RPMI8226 (cell line): ENCODE results near the gene SURF4.
"Not testable (repeated sequence)": the region's sequence is repeated elsewhere in the genome, so short reads cannot be mapped to it uniquely, and the experiment has no call there.

Source experiments
- DNase-seq: peaks from one replicate; pipeline ENCODE4 v3.0.0-alpha.2; 2015

The SURF4 gene

GRCh38 chr9:133397370-133397769 is 21.5 kb upstream of the SURF4 start:
- DNase-seq = no peak

GRCh38 chr9:133396952-133397351 is 21.1 kb upstream of the SURF4 start:
- DNase-seq = peak; percentile 59

DNA sequence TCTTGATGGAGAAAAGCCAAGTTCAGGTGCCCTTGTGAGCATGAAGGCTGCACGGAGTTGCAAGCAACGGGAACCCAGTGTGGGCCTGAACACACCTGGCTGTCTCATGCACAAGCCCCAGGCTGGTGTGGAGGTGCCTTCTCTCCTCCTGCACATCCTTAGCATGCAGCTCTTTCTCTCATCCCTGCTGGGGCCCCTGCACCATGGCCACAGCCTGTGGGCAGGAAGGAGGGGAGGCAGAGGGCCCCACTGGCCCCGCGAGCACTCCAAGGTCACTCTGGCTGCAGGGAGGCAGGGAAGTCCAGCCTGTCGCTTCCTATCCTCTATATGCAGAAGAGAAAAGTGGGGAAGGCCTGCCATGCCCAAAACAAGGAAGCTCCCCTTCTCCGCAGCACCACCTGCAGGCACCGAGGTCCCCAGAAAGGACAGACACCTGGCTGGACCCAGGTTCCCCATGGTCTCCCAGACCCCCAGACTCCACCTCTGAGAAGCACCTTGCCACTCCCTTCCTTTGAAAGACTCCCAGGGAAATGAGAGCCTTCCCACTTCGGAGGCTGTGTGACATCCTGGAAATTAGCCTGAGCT is 18.9 kb upstream of the SURF4 start:
- DNase-seq = no peak

DNA sequence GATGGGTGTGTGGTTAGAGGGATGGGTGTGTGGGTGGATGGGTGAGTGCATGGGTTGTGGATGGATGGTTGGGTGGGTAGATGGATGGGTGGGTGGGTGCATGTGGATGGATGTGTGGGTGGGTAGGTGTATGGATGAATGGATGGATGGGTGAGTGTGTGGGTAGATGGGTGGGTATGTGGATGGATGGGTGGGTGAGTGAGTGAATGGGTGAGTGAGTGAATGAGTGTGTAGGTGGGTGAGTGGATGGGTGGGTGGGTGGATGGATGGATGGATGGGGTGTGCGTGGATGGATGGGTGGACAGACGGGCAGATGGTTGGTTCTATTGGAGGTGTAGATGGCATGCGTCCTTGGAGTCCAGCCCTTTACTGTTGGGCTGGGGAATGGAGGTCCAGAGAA is 17.5 kb upstream of the SURF4 start:
- DNase-seq = no peak

GRCh38 chr9:133392308-133392707 is 16.4 kb upstream of the SURF4 start:
- not testable (repeated sequence) for DNase-seq

DNA sequence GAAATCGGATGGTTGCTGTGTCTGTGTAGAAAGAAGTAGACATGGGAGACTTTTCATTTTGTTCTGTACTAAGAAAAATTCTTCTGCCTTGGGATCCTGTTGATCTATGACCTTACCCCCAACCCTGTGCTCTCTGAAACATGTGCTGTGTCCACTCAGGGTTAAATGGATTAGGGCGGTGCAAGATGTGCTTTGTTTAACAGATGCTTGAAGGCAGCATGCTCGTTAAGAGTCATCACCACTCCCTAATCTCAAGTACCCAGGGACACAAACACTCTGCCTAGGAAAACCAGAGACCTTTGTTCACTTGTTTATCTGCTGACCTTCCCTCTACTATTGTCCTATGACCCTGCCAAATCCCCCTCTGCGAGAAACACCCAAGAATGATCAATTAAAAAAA is 15.6 kb upstream of the SURF4 start:
- not testable (repeated sequence) for DNase-seq

DNA sequence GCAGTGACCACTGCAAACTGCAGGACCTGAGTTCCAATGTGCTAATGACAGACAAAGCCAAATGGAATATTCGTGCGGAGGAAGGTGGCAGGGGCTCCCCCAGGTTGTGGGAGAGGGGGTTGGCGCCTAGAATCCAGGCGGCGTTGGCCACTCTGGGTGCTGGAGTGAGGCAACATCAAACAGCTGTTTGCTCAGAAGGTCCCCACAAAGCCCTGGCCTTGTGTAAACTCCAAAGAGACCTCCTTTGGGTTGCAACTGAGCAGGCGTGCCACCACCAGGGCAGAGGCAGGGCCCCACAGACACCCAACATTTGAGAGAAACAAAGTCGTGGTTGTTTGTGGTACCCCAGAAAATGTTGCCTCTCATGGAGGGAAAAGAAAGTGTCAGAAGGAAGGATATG is 14.9 kb upstream of the SURF4 start:
- DNase-seq = no peak

GRCh38 chr9:133389562-133389961 is 13.7 kb upstream of the SURF4 start:
- no peak for DNase-seq

DNA sequence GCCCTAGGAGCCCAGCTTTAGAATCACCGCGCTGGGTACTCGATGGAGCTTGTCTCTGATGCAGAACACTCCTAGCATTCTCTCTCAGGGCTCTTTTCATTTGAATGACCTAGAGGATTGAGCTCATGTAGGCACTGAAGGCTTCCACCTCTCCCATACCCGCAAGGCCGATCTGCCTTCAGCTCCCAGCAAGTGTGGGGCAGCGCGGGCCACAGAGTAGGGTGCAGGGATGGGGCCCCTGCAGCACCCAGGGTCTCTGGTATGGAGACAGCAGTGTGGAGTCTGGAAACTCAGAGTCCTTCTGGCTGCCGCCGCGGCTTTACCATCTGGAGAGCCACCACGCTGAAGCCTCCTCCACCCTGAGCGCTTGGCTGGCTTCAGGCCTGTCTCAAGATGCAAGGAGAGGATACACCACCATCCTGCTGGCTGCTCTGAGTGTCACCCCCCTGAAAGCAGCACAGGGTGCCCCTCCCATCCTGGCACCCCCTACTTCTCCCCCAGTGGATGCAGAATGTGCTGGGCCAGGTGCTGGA is 13.2 kb upstream of the SURF4 start:
- no peak for DNase-seq

DNA sequence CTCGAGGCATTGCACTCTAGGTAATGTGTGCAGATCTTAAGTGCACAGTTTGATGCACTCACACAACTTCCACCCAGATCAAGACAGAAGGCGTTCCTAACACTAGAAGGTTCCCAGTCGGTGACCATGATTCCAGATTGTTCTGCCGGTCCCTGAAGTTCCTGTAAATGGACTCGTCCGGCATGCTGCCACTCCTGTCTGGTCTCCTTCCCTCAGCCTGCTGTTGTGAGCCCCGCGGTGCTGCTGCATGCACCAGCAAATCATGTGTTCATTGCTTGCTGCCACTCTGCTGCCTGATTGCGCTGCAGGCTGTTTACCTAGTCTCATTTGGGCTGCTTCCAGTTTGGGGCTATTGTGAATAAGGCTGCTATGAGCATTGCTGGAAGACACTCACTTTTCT is 11.8 kb upstream of the SURF4 start:
- peak; percentile 1 for DNase-seq

GRCh38 chr9:133386338-133386737 is 10.5 kb upstream of the SURF4 start:
- DNase-seq = no peak

DNA sequence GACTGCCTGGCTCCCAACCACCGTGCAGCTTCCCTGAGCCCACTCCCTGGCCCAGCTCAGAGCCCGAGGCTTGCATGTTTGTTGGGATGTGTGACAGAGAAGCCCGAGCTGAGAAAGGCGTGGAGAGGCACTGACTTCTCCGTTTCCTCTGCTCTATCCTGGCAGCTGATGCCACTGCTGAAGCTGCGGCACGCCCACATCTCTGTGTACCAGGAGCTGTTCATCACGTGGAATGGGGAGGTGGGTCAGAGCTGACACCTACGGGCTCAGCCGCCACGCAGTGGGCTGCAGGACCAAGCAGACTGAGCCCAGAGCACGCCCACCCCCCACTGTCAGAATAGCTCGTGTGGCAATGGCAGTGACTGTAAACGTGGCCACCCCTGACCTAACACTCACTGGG is 9.6 kb upstream of the SURF4 start:
- DNase-seq = no peak

DNA sequence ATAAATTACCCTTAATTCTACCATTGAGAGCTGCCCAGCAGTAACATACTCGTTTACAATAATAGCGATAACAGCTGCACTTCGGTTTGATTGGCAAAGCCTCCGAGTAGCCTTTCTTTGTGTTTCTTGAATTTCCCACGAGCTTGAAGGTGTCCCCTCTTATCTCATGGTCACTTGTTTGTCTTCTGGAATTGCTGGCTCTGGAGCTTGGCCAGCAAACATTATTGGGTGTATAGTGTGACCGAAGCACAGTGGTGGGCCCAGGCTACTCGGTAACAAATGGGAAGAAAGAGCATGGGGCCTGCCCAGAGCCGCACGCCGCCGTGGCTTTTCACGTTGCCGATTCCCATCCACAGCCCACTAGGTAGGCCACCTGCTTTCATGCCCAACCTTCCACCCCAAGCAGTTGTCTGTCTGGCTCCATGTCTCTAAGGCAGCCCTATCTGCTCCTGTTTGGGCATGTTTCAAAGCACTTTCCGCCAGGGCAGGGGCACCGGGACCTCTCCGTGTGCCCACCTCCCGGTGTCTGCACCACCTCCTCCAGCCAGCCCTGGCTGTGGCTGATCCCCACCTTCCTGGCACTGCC is 9.0 kb upstream of the SURF4 start:
- DNase-seq = no peak

- DNase-seq = no peak
These were observed 7.6 kb upstream of the SURF4 start for GRCh38 chr9:133383438-133383837.

DNA sequence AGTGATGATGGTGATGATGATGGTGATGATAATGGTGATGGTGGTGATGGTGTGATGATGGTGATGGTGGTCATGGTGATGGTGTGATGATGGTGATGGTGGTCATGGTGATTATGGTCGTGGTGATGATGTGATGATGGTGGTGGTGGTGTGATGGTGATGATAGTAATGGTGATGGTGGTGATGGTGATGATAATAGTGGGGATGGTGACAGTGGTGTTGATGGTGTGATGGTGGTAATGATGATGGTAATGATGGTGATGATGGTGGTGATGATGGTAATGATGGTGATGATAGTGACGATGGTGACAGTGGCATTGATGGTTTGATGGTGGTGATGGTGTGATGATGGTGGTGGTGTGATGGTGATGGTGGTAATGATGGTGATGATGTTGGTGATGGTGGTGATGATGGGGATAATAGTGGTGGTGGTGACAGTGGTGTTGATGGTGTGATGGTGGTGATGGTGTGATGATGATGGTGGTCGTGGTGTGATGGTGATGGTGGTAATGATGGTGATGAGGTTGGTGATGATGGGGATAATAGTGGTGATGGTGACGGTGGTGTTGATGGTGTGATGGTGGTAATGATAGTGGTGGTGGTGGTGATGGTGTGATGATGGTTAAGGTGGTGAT is 6.8 kb upstream of the SURF4 start:
- DNase-seq = no peak

DNA sequence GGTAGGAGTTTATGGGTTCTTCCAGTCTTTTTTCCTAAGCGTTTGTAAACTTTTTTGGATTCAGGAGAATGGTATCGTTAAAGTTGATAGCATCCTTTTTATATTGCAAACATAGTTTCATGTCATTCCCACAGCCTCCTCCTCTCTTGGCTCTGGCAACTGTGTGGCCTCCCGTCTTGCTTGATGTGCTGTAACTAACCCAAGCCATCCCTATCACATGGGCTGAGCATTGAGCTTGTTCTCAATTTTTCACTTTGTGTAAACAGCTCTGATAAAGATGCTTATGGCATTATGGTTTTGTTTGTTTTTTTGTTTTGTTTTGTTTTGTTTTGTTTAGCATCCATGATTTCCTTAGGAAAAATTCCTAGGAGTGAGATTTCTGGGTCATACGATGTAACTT is 4.9 kb upstream of the SURF4 start:
- peak; percentile 3 for DNase-seq

- peak; percentile 2 for DNase-seq
These were observed 3.6 kb upstream of the SURF4 start for GRCh38 chr9:133379153-133380086.

- DNase-seq = peak; percentile 47
These were observed 2.6 kb upstream of the SURF4 start for GRCh38 chr9:133378408-133378962.

GRCh38 chr9:133377721-133378216 is 1.9 kb upstream of the SURF4 start:
- peak; percentile 8 for DNase-seq

- peak; percentile 3 for DNase-seq
These were observed 1.4 kb upstream of the SURF4 start for GRCh38 chr9:133377280-133377679.

DNA sequence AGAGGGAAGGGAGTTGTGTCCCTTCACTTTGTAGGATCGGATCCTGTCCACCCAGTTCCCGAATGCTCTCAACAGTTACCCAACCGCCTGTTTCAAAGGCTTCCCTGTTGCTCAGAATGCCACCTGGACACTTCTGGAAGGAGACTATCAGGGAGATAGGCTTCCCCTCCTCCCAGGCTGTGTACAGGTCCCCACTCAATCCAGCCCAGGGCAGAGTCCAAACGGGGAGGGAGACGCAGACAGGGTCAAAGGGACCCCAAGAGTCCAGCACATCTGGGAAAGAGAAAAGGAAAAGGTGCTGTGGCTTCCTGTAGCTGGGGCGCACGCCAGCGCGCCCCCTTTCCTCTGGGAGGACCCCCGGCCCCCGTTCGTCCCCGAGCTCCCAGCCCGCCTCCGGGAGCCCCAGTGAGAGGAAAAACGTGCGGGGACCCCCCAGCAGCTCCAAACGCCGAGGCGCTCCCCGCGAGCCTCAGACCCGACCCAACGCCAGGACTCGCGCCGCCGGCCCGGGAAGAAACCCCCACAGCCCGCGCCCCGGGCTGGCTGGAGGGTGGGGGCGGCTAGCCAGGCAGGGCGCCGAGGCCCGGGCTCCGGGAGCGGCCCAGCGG is 640 bp downstream of the SURF4 start:
- DNase-seq = peak; percentile 43

DNA sequence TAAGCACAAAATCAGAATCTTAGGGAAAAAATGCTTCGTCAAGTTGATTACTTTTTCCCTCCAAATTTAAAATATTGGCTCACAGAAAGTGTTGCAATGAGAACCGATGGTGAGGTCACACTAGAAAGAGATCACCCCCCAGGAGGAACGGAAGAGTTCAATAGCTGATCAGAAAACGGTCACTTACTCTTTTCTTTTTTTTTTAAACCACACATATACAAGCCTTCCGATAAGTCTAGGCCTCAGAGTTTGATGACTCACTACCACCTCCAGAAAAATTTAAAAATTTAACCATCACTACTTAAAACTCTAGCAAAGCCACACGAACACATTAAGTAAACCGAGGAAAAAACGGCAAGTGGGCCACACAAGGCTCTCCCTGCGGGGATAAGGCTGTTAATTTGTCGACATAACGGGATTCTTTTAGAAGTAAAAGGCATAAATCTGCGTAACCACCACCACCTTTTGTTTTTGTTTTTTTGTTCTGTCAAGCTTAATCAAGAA is 1.2 kb downstream of the SURF4 start:
- peak; percentile 3 for DNase-seq
